H1 (cell line): ENCODE data around the gene UFSP2. TPM values are rescaled to one million over a fixed set of nuclear protein-coding genes. Genes with fewer than 3 reads are reported as not detected.

Source experiments
- CTCF ChIA-PET: fragments of 300-600 bp; sonication (Branson Sonifier 250); formaldehyde crosslinking; loops from one replicate; lab custom pipeline; 2021; ENCODE audit not compliant: partially characterized antibody; lab: Charles Lee
- POLR2A ChIA-PET: fragments of 300-600 bp; sonication (Branson Sonifier 250); formaldehyde crosslinking; loops from one replicate; lab custom pipeline; 2021; ENCODE audit warnings: inconsistent platforms; ENCODE audit not compliant: partially characterized antibody; lab: Charles Lee
- DNase-seq, 2 experiments: peaks; one replicate each; pipeline versions ENCODE4 v3.0.0 to v3.0.0-alpha.2; 2010 to 2022; ENCODE audit warnings: low spot score in 2 of 2, low read depth in 1 of 2, mixed read lengths in 1 of 2
- FAIRE-seq: peaks from 2 replicates; lab custom pipeline; 2011; peaks lifted over from hg19 to GRCh38; lab: Jason Lieb, UNC
- H2AFZ ChIP-seq: 2 replicates; pipeline ENCODE4 v1.8.1; 2012; ENCODE audit warnings: low read length, inconsistent platforms
- H2AK5ac ChIP-seq: 2 replicates; pipeline ENCODE4 v1.6.1; 2013; ENCODE audit warnings: low read depth, low read length
- H2BK120ac ChIP-seq: replicated peaks from 2 replicates; pipeline ENCODE3; 2013; ENCODE audit warnings: low read depth, low read length, inconsistent platforms
- H2BK12ac ChIP-seq: 2 replicates; pipeline ENCODE4 v1.6.1; 2013; ENCODE audit warnings: low read depth, low read length
- H2BK15ac ChIP-seq: 2 replicates; pipeline ENCODE4 v1.6.1; 2013; ENCODE audit warnings: low read length
- H2BK20ac ChIP-seq: 2 replicates; pipeline ENCODE4 v1.6.1; 2013; ENCODE audit warnings: low read length
- H2BK5ac ChIP-seq: 2 replicates; pipeline ENCODE4 v1.6.1; 2013; ENCODE audit warnings: low read depth, low read length
- H3K14ac ChIP-seq: 2 replicates; pipeline ENCODE4 v1.6.1; 2013; ENCODE audit warnings: inconsistent platforms; ENCODE audit not compliant: insufficient read length
- H3K18ac ChIP-seq: 2 replicates; pipeline ENCODE4 v1.6.1; 2013; ENCODE audit warnings: low read length; ENCODE audit errors: extremely low read depth
- H3K23ac ChIP-seq: 2 replicates; pipeline ENCODE4 v1.6.1; 2013; ENCODE audit warnings: inconsistent platforms; ENCODE audit not compliant: insufficient read length
- H3K23me2 ChIP-seq: 2 replicates; pipeline ENCODE4 v1.6.1; 2013; ENCODE audit warnings: low read depth, low read length
- H3K27ac ChIP-seq: 2 replicates; pipeline ENCODE4 v1.6.1; 2011; ENCODE audit warnings: low read depth, low read length, inconsistent platforms
- H3K27me3 ChIP-seq, 4 experiments: replicated peaks in 1 of 4; 1 replicate in 1 of 4; 2 replicates in 3 of 4; pipeline versions ENCODE4 v1.6.1 to v1.8.1; 2011 to 2013; ENCODE audit warnings: low read length in 3 of 4, mild to moderate bottlenecking in 3 of 4, inconsistent platforms in 2 of 4, mixed read lengths in 2 of 4, moderate library complexity in 1 of 4; ENCODE audit not compliant: control insufficient read depth in 3 of 4, insufficient read depth in 3 of 4; ENCODE audit errors: extremely low read depth in 1 of 4
- H3K36me3 ChIP-seq, 4 experiments: 2 replicates each; pipeline versions ENCODE4 v1.6.1 to v1.8.1; 2011 to 2013; ENCODE audit warnings: mild to moderate bottlenecking in 4 of 4, low read length in 3 of 4, moderate library complexity in 2 of 4, control low read depth in 1 of 4, inconsistent platforms in 1 of 4; ENCODE audit not compliant: insufficient read depth in 4 of 4, control insufficient read depth in 2 of 4
- H3K4ac ChIP-seq: replicated peaks from 2 replicates; pipeline ENCODE3; 2013; ENCODE audit warnings: low read length, low read depth, mixed read lengths, inconsistent platforms; ENCODE audit not compliant: insufficient read length
- H3K4me1 ChIP-seq, 4 experiments: replicated peaks in 1 of 4; 1 replicate in 1 of 4; 2 replicates in 3 of 4; pipeline versions ENCODE4 v1.6.1 to v1.8.1; 2011 to 2013; ENCODE audit warnings: low read length in 3 of 4, inconsistent platforms in 2 of 4, mixed read lengths in 1 of 4; ENCODE audit not compliant: insufficient read depth in 4 of 4, control insufficient read depth in 3 of 4
- H3K4me2 ChIP-seq, 2 experiments: 2 replicates each; pipeline versions ENCODE4 v1.6.1 to v1.8.1; 2011 to 2013; ENCODE audit warnings: low read depth in 2 of 2, low read length in 2 of 2, control low read depth in 1 of 2, inconsistent platforms in 1 of 2, mild to moderate bottlenecking in 1 of 2; ENCODE audit not compliant: insufficient read depth in 1 of 2
- H3K4me3 ChIP-seq, 4 experiments: fragments of 200-600, 300-600 bp in 1 of 4; sonication (generic), shearing (Covaris generic), sonication (Bioruptor Twin) in 1 of 4; 2 replicates each; pipeline versions ENCODE4 v1.5.1 to v1.8.1; 2011 to 2016; ENCODE audit warnings: low read length in 4 of 4, low read depth in 3 of 4, control low read depth in 2 of 4, inconsistent platforms in 2 of 4, mild to moderate bottlenecking in 2 of 4, mixed read lengths in 1 of 4, moderate library complexity in 1 of 4; ENCODE audit not compliant: insufficient read depth in 2 of 4; ENCODE audit errors: extremely low read depth in 1 of 4
- H3K56ac ChIP-seq: replicated peaks from 2 replicates; pipeline ENCODE3; 2013; ENCODE audit warnings: low read depth, mild to moderate bottlenecking, mixed read lengths, low read length, inconsistent platforms; ENCODE audit not compliant: insufficient read length
- H3K79me1 ChIP-seq: 2 replicates; pipeline ENCODE4 v1.6.1; 2013; ENCODE audit warnings: low read depth, low read length, control low read depth
- H3K79me2 ChIP-seq, 2 experiments: 2 replicates each; pipeline versions ENCODE4 v1.6.1 to v1.8.1; 2012 to 2013; ENCODE audit warnings: low read length in 2 of 2, mild to moderate bottlenecking in 2 of 2, inconsistent platforms in 1 of 2; ENCODE audit not compliant: insufficient read depth in 2 of 2, control insufficient read depth in 1 of 2
- H3K9ac ChIP-seq, 4 experiments: replicated peaks in 1 of 4; 1 replicate in 1 of 4; 2 replicates in 3 of 4; pipeline versions ENCODE4 v1.6.1 to v1.8.1; 2011 to 2013; ENCODE audit warnings: low read depth in 3 of 4, low read length in 3 of 4, control low read depth in 2 of 4, mild to moderate bottlenecking in 2 of 4, moderate library complexity in 2 of 4, inconsistent platforms in 1 of 4; ENCODE audit errors: extremely low read depth in 1 of 4
- H3K9me3 ChIP-seq, 2 experiments: 2 replicates each; pipeline versions ENCODE4 v1.6.1 to v1.8.1; 2012 to 2013; ENCODE audit warnings: mild to moderate bottlenecking in 2 of 2, moderate library complexity in 2 of 2, control low read depth in 1 of 2, inconsistent platforms in 1 of 2, low read depth in 1 of 2, low read length in 1 of 2, mixed read lengths in 1 of 2; ENCODE audit not compliant: insufficient read depth in 2 of 2
- H4K20me1 ChIP-seq, 2 experiments: replicated peaks in 1 of 2; 2 replicates each; pipeline versions ENCODE3 to v1.8.1; 2011 to 2013; ENCODE audit warnings: inconsistent platforms in 2 of 2, low read length in 2 of 2, mild to moderate bottlenecking in 1 of 2; ENCODE audit not compliant: insufficient read depth in 2 of 2, control insufficient read depth in 1 of 2
- H4K5ac ChIP-seq: 2 replicates; pipeline ENCODE4 v1.6.1; 2013; ENCODE audit warnings: low read length, low read depth, mixed read lengths, inconsistent platforms; ENCODE audit not compliant: insufficient read length
- H4K8ac ChIP-seq: 2 replicates; pipeline ENCODE4 v1.8.0; 2013; ENCODE audit warnings: mild to moderate bottlenecking, moderate library complexity, low read length, inconsistent platforms; ENCODE audit not compliant: insufficient read depth; ENCODE audit errors: extremely low read depth
- H4K91ac ChIP-seq: replicated peaks from 2 replicates; pipeline ENCODE3; 2013; ENCODE audit warnings: low read length, mixed read lengths, inconsistent platforms; ENCODE audit not compliant: insufficient read length
- ZNF274 ChIP-seq: IDR thresholded peaks from 2 replicates; pipeline ENCODE4 v1.7.0; 2012; ENCODE audit warnings: low read length, borderline replicate concordance; ENCODE audit errors: extremely low read depth
- WGBS, 2 experiments: shearing (Covaris generic) in 1 of 2; methylation state at CpG; one replicate each; pipeline versions ENCODE4 v1.1.6 to v1.1.7; 2013 to 2015; ENCODE audit warnings: low lambda C conversion rate in 2 of 2, mixed read lengths in 2 of 2, inconsistent platforms in 1 of 2, low coverage in 1 of 2, missing lambda C conversion rate in 1 of 2; ENCODE audit not compliant: insufficient replicate concordance in 2 of 2, insufficient coverage in 1 of 2, insufficient read length in 1 of 2; ENCODE audit errors: extremely low coverage in 1 of 2, missing lambda C conversion rate in 1 of 2; 5-methylcytosine and 5-hydroxymethylcytosine counted together
- polyA plus RNA-seq, 7 experiments: library from polyadenylated mRNA; depleted of rRNA in 3 of 7; stranded (reverse) in 5 of 7; unstranded in 2 of 7; fragments of >200 nt in 5 of 7; fragments of 200-250 nt in 2 of 7; gene quantifications; 1 replicate in 5 of 7; 2 replicates in 1 of 7; 4 replicates in 1 of 7; pipeline versions ENCODE4 v1.2.1 to v1.2.3, GENCODE V29; 2011 to 2013; ENCODE audit warnings: missing spikeins in 2 of 7, mixed read lengths in 2 of 7
- total RNA-seq: library from RNA; stranded (reverse); fragmentation: NEBNext Ultra II Directional; extraction: Animal tissue kit (Norgen Biotek cat#: 25700); gene quantifications from 2 replicates; pipeline ENCODE4 v1.2.1, GENCODE V29; 2021

UFSP2 gene
- total and polyA plus RNA-seq, 2 of the 8 experiments (the other 6 are each of a cell fraction or from before 2014, with no cell fraction given) = 22.9 to 26.0 TPM

GRCh38 chr4:185461565-185461964 lies 35.8 kb upstream of the UFSP2 start:
- Histone ChIP-seq H2BK15ac (no peak overlapping the region), H4K20me1 (no peaks in the 10 kb centered on the region), H3K23ac (no peak overlapping the region), H3K4me2 (no peak overlapping the region), H3K9ac (no peak overlapping the region), H3K14ac (no peak overlapping the region), H2AK5ac (no peak overlapping the region), H2AFZ (no peak overlapping the region), H3K18ac (no peak overlapping the region), H3K4ac (no peak overlapping the region), H3K9me3 (no peaks in the 10 kb centered on the region), H3K4me3 (no peak overlapping the region), H3K79me1 (no peaks in the 10 kb centered on the region), H3K27me3 (no peaks in the 10 kb centered on the region), H3K4me1 (peaks cover 0 to 5% (median 1%) of the 10 kb centered on the region in 4 experiments; a peak in 4 of 7 replicates), H3K56ac (no peak overlapping the region), H3K79me2 (no peaks in the 10 kb centered on the region), H3K36me3 (no peaks in the 10 kb centered on the region), H2BK120ac (no peak overlapping the region), H3K27ac (no peak overlapping the region), H4K5ac (no peak overlapping the region), H2BK5ac (no peak overlapping the region), H2BK12ac (no peak overlapping the region), H3K23me2 (no peaks in the 10 kb centered on the region), H4K91ac (no peak overlapping the region), H4K8ac (no peak overlapping the region), H2BK20ac (no peak overlapping the region)
- ChIA-PET CTCF (interaction anchor here (0.7 kb wide), 2 partner anchors 9 to 575 kb away, joined by 3 read pairs; no protein-coding TSS in a partner anchor), POLR2A (no interaction called here)
- FAIRE-seq = no peak
- DNase-seq = no peak
- WGBS, 2 experiments = 90% methylated on average over 8 of the region's 8 CpGs; no CpG with 5 or more reads in 1 of the 2 experiments
- no peak for TF ChIP-seq ZNF274
